Measurements from ENCODE around the gene FAM229A. TPM values are rescaled to one million over a fixed set of nuclear protein-coding genes. Genes with fewer than 3 reads are reported as not detected.

Gene FAM229A
- total and polyA plus RNA-seq, 2 experiments from 2014 or later, result 3.4 to 4.2 TPM

DNA sequence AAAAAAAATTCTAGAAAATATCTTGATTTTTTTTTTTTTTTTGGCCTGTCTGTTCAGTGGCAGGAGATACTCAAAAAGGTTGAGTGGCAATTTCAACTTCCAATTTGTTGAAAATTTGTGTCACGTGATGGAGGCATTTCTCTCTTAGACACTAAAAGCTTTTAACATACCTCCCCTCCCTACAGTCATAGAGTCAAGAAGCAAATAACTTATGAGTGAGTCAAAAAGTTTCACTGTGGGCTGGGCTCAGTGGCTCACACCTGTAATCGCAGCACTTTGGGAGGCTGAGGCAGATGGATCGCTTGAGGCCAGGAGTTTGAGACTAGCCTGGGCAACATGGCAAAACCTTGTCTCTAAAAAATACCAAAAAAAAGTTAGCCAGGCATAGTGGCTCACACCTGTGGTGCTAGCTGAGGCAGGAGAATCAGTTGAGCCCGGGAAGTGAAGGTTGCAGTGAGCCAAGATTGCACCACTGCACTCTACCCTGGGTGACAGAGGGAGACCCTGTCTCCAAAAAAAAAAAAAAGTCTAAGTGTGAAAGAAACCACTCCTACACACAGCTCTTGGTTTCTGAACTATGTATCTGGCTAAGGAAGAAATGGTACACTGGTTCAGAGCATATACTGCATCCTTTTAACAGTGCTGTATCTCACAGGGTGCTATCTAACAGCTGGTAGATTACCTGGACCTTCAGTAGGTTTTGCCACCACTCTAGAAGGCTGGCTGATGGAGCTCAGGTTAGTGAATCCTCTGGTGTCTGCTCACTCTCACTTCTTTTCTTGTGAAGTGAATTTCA is 43.6 kb upstream of the FAM229A start:
- TF ChIP-seq, protein P1, sequence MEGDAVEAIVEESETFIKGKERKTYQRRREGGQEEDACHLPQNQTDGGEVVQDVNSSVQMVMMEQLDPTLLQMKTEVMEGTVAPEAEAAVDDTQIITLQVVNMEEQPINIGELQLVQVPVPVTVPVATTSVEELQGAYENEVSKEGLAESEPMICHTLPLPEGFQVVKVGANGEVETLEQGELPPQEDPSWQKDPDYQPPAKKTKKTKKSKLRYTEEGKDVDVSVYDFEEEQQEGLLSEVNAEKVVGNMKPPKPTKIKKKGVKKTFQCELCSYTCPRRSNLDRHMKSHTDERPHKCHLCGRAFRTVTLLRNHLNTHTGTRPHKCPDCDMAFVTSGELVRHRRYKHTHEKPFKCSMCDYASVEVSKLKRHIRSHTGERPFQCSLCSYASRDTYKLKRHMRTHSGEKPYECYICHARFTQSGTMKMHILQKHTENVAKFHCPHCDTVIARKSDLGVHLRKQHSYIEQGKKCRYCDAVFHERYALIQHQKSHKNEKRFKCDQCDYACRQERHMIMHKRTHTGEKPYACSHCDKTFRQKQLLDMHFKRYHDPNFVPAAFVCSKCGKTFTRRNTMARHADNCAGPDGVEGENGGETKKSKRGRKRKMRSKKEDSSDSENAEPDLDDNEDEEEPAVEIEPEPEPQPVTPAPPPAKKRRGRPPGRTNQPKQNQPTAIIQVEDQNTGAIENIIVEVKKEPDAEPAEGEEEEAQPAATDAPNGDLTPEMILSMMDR (IDR thresholded peaks at IDR 0.05; ENCODE audit: poor library complexity), result no peak
- TF ChIP-seq EZH2 (IDR thresholded peaks at IDR 0.05; ENCODE audit: borderline replicate concordance), result no peak
- Histone ChIP-seq H3K4me2 (no peak overlapping the region), H3K4me1 (ENCODE audit: insufficient read depth) (no peaks in the 10 kb centered on the region), H3K36me3 (replicated peaks; ENCODE audit: insufficient read depth, low read depth) (no peaks in the 10 kb centered on the region), H4K20me1 (ENCODE audit: insufficient read depth, poor library complexity, severe bottlenecking) (no peaks in the 10 kb centered on the region), H3K79me2 (no peaks in the 10 kb centered on the region), H3K27me3 (no peaks in the 10 kb centered on the region), H3K27ac (no peak overlapping the region), H3K9me3 (ENCODE audit: low read depth) (no peaks in the 10 kb centered on the region), H3K4me3 (no peak overlapping the region), H3K9me2 (replicated peaks; ENCODE audit: insufficient read depth) (no peaks in the 10 kb centered on the region), H2AFZ (no peak overlapping the region)
- WGBS (ENCODE audit: low lambda C conversion rate, missing lambda C conversion rate), result 88% methylated on average over 4 of the region's 4 CpGs
- DNase-seq (ENCODE audit: low spot score), result no peak

DNA sequence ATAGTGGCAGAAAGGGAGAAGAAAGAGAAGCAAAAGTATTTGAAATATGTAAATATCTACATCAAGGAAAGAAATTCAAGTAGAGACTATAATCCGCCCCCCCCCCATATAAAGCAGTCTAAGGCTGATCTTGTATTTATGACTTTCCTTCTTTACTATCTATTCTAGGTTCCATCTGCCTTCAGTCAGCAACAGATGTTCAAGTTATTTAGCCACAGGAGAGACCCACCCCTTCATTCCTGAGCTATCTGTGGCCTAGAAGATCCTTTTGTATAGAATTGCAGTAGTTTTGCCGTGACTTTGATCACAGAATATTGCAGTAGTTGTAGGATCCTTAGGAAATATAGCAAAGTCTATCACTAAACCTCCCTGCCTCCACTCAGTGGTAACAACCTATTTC is 42.7 kb upstream of the FAM229A start:
- no peak overlapping the region for H3K4me3 ChIP-seq
- no peaks in the 10 kb centered on the region for H4K20me1 ChIP-seq (ENCODE audit: insufficient read depth, poor library complexity, severe bottlenecking)
- H3K36me3 ChIP-seq (replicated peaks; ENCODE audit: insufficient read depth, low read depth), result no peaks in the 10 kb centered on the region
- no peaks in the 10 kb centered on the region for H3K27me3 ChIP-seq
- no peak for DNase-seq (ENCODE audit: low spot score)
- H3K27ac ChIP-seq, result no peak overlapping the region
- H2AFZ ChIP-seq, result no peak overlapping the region
- WGBS (ENCODE audit: low lambda C conversion rate, missing lambda C conversion rate), result 24% methylated on average over 2 of the region's 2 CpGs
- no peak for TF ChIP-seq EZH2phosphoT487 (IDR thresholded peaks at IDR 0.05; ENCODE audit: low read depth, severe bottlenecking, unreplicated experiment)
- no peak for TF ChIP-seq EZH2 (IDR thresholded peaks at IDR 0.05; ENCODE audit: borderline replicate concordance)
- TF ChIP-seq, protein P1 (IDR thresholded peaks at IDR 0.05; ENCODE audit: poor library complexity), result no peak
- no peak overlapping the region for H3K4me2 ChIP-seq
- no peaks in the 10 kb centered on the region for H3K9me3 ChIP-seq (ENCODE audit: low read depth)
- H3K9me2 ChIP-seq (replicated peaks; ENCODE audit: insufficient read depth), result no peaks in the 10 kb centered on the region
- H3K4me1 ChIP-seq (ENCODE audit: insufficient read depth), result no peaks in the 10 kb centered on the region
- H3K79me2 ChIP-seq, result no peaks in the 10 kb centered on the region

DNA sequence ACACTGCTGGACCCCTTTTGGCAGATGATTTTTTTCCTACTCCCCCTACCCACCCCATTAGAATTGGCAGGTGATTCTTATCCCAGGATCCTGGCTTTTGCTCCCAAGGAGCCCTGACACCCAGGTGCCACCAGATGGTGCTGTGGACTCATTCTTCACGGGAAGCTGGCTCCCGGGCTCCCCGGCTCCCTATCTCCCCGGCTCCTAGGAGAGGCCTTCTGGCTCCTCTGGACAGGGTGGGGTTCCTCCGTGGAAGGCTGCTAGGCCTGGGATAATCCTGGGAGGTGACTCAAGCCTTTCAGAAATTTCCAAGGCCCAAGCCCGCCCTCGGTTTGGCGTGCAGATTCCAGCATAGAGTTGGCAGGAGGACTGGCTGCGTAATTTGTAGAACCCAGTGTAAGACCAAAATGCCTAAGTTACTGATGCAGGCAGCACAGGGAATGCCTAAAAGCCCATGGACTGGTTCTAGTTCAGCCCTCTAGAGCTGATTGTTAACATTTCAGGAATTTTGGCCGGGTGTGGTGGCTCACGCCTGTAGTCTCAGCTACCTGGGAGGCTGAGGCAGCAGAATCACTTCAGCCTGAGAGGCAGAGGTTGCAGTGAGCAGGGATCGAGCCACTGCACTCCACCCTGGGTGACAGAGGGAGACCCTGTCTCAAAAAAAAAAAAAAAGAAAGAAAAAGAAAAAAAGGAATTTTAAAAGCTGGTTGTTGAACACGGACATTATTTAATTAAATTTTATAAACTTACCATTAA is 38.8 kb upstream of the FAM229A start:
- 38% methylated on average over 13 of the region's 13 CpGs for WGBS (ENCODE audit: low lambda C conversion rate, missing lambda C conversion rate)
- Histone ChIP-seq H2AFZ (peak overlapping the region; percentile 7), H3K36me3 (replicated peaks; ENCODE audit: insufficient read depth, low read depth) (no peaks in the 10 kb centered on the region), H3K4me3 (no peak overlapping the region), H3K4me2 (no peak overlapping the region), H3K9me2 (replicated peaks; ENCODE audit: insufficient read depth) (no peaks in the 10 kb centered on the region), H3K9me3 (ENCODE audit: low read depth) (no peaks in the 10 kb centered on the region), H3K4me1 (ENCODE audit: insufficient read depth) (no peaks in the 10 kb centered on the region), H3K27ac (peak overlapping the region; percentile 59), H3K79me2 (peaks cover under 1% of the 10 kb centered on the region), H4K20me1 (ENCODE audit: insufficient read depth, poor library complexity, severe bottlenecking) (no peaks in the 10 kb centered on the region), H3K27me3 (no peaks in the 10 kb centered on the region)
- TF ChIP-seq EZH2 (IDR thresholded peaks at IDR 0.05; ENCODE audit: borderline replicate concordance) (no peak), EZH2phosphoT487 (IDR thresholded peaks at IDR 0.05; ENCODE audit: low read depth, severe bottlenecking, unreplicated experiment) (no peak)
- TF ChIP-seq, protein P1 (IDR thresholded peaks at IDR 0.05; ENCODE audit: poor library complexity), result peak; percentile 97
- DNase-seq (ENCODE audit: low spot score), result peak; percentile 94

All from hepatocyte (in vitro differentiated cells).